Measurements from ENCODE around the gene CALY. TPM values are rescaled to one million over a fixed set of nuclear protein-coding genes. Genes with fewer than 3 reads are reported as not detected.
A peak's percentile ranks its signal among the peaks of the same experiment; 100 is the strongest.

Gene CALY
- total and polyA plus RNA-seq, 11 donors: 1.7 TPM; not detected in 10

DNA sequence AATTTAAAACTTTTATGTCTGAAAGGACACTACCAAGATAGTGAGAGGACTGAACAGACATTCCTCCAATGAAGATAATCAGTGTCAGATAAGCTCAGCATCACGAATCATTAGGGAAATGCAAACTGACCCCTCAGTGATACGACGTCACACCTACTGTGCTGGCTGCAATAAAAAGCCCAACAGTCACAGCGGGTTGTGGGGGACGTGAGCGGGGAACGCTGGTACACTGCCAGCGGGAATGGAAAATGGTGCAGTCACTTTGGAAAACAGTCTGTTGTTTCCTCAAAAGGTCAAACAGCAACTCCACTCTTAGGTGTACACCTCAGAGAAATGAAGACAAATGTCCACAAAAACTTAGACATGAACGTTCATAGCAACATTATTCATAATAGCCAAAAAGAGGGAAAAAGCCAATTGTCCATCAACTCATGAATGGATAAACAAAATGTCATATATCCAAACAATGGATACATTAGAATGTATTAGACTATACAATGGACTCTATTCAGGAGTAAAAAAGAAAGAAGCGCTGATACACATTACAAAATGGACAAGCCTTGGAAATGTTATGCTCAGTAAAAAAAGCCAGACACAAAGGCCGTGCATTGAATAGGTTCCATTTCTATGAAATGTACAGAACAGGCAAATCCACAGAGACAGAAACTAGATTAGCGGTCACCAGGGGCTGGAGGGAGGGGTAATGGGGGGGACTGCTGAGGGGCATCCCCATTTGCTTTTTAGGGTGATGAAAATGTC lies 38.8 kb upstream of the CALY start:
- Histone ChIP-seq H3K4me1 (peaks cover 0 to 35% (median 24%) of the 10 kb centered on the region in 12 donors), H3K27ac (no peak overlapping the region), H3K4me3 (no peak overlapping the region), H3K27me3 (no peaks in the 10 kb centered on the region), H3K36me3 (peaks cover 0 to 13% (median 3%) of the 10 kb centered on the region in 9 donors), H3K9me3 (no peaks in the 10 kb centered on the region)
- intact Hi-C loops (cut with DNase I): loop anchor here in 1 of 10 donors (5.0 kb wide), 1 partner anchor 68 kb away; the partner anchor contains the start of genes TUBGCP2 and ZNF511
- DNase-seq: no peak
- ATAC-seq: no peak
- WGBS, 4 donors: 76 to 83% (median 81%) methylated on average over 12 of the region's 12 CpGs
- no peak for TF ChIP-seq POLR2A (IDR thresholded peaks at IDR 0.05)
- TF ChIP-seq, protein P1, sequence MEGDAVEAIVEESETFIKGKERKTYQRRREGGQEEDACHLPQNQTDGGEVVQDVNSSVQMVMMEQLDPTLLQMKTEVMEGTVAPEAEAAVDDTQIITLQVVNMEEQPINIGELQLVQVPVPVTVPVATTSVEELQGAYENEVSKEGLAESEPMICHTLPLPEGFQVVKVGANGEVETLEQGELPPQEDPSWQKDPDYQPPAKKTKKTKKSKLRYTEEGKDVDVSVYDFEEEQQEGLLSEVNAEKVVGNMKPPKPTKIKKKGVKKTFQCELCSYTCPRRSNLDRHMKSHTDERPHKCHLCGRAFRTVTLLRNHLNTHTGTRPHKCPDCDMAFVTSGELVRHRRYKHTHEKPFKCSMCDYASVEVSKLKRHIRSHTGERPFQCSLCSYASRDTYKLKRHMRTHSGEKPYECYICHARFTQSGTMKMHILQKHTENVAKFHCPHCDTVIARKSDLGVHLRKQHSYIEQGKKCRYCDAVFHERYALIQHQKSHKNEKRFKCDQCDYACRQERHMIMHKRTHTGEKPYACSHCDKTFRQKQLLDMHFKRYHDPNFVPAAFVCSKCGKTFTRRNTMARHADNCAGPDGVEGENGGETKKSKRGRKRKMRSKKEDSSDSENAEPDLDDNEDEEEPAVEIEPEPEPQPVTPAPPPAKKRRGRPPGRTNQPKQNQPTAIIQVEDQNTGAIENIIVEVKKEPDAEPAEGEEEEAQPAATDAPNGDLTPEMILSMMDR (IDR thresholded peaks at IDR 0.05): no peak

DNA sequence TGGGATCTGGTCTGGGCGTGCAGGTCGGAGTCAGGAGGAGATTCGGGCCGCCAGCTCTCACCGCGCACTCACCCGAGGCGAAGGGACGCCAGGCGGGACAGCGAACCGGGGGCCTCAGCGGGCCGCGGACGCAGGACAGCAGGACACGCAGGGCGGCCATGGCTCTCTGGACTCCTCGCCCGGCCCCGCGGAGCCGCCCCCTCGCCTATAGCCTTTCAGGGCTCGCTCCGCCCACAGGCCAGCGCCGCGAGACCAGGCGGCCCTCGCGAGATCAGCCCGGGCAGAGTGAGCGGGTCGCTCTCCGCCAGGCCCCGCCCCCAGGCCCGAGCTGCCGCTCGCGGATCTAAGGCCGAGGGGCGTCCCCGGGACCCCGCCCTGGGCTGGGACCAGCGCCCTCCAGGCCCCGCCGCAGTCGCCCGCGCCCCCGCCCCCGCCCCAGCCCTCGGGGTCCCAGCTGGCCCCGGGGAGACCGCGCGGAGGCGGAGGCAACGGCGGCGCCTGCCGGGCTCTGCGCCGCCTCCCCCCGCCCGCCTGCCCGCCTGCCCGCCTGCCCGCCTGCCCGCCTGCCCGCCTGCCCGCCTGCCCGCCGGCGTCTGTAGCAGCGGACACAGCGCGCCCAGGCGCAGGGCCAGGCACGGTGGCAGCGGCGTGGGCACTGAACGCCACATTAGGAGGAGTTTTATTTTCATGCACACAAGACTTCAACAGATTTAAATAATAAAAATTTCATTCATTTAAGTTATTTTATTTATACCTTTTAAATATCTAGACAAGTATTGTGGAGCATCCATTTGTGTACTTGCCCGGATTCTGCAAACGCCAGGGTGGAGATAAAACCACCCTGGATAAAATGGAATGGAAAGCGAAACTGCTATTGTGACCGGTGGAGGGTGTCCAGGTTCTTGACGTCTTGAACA lies 36.7 kb upstream of the CALY start, which contains the start of gene ECHS1:
Gene ECHS1, minus strand, starts transcription at position 181 of the 917 bp plus-strand sequence. Its CDS starts 21 bp downstream, at position 160.
- peak; percentile 96 to 99 (median 98) for ATAC-seq
- 1 to 2% (median 1%) methylated on average over 29 to 89 of the region's 89 CpGs for WGBS, 4 donors
- Histone ChIP-seq H3K36me3 (peaks cover 0 to 34% (median 24%) of the 10 kb centered on the region in 9 donors), H3K27me3 (no peaks in the 10 kb centered on the region), H3K27ac (peak within 1 kb of the TSS; percentile 81 to 96 (median 88)), H3K9me3 (no peaks in the 10 kb centered on the region), H3K4me3 (peak within 1 kb of the TSS; percentile 35 to 93 (median 80)), H3K4me1 (peaks cover 0 to 25% (median 17%) of the 10 kb centered on the region in 12 donors)
- intact Hi-C loops (cut with DNase I): no loop called here
- peak in 1 of 2 donors; percentile 85 for TF ChIP-seq POLR2A (IDR thresholded peaks at IDR 0.05)
- TF ChIP-seq, protein P1 (IDR thresholded peaks at IDR 0.05): no peak
- DNase-seq: peak; percentile 97 to 99 (median 98)

DNA sequence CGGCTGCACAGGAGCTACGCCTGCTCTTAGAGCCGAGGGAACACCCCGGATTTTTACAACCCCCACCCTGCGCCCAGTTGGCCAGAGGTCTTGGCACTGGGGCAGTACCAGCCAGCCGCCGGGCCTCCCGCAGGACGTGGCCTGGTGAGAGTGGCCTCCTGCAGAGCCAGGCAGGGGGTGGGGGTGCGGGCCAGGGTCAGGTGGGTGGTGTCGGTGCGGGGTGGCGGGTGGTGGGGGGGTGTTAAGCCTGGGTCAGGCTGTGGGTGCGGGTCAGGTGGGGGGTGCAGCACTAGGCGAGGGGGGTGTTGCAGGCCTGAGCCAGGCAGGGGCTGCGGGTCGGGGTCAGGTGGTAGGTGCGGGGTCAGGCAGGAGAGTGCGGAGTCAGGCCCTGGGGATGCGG lies 35.8 kb upstream of the CALY start:
- WGBS, 4 donors: 22 to 42% (median 39%) methylated on average over 7 to 20 of the region's 20 CpGs
- DNase-seq (peak in 2 of 5 donors; percentile 43 to 69), ATAC-seq (peak in 1 of 4 donors; percentile 2)
- Histone ChIP-seq H3K27me3 (no peaks in the 10 kb centered on the region), H3K4me3 (peak overlapping the region in 11 of 12 donors; percentile 10 to 93 (median 79)), H3K27ac (peak overlapping the region in 1 of 12 donors; percentile 87), H3K36me3 (peaks cover 0 to 43% (median 31%) of the 10 kb centered on the region in 9 donors), H3K9me3 (no peaks in the 10 kb centered on the region), H3K4me1 (peaks cover 0 to 19% (median 12%) of the 10 kb centered on the region in 12 donors)
- intact Hi-C loops (cut with DNase I): no loop called here
- no peak for TF ChIP-seq POLR2A (IDR thresholded peaks at IDR 0.05)

DNA sequence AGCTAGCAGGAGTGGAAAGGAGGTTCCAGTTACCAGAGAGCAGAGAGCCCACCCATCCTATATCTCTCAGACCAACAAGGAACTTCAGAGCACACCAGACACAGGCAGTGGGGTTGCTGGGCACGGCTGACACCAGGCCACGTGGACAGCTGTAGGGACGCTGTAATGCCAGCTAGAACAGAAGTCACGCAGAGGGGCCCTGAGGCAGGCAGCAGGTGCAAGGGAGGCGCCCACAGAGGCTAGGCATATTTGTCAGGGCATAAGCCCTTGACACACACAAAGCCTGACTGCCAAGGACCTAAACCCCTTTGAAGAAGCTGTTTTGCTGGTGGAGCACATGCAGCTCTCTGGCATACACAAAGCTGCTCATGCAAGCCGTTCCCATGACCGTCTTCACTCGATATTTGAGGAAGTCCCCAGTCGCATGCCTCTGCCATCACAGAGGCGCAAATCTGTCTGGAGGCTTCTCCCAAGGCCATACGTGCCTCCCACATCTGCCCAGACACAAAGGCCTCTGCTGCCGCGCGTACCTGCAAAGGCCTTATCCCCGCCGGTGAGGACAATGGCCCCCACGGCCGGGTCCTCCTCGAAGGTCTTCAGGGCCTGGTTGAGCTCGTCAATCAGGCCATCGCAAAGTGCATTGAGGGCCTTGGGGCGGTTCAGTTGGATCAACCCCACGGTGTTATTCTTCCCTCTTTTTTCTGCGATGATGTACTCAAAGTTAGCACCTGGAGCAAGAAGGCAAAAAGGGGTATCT lies 33.5 kb upstream of the CALY start:
- H3K4me1 ChIP-seq: peaks cover 0 to 18% (median 12%) of the 10 kb centered on the region in 12 donors
- WGBS, 4 donors: 90 to 94% (median 93%) methylated on average over 18 to 24 of the region's 24 CpGs
- DNase-seq (no peak), ATAC-seq (no peak)
- H3K4me3 ChIP-seq: no peak overlapping the region
- intact Hi-C loops (cut with DNase I): no loop called here
- H3K27ac ChIP-seq: no peak overlapping the region
- no peaks in the 10 kb centered on the region for H3K27me3 ChIP-seq
- no peak for TF ChIP-seq POLR2A (IDR thresholded peaks at IDR 0.05)
- TF ChIP-seq, protein P1 (IDR thresholded peaks at IDR 0.05): no peak
- H3K36me3 ChIP-seq: peaks cover 2 to 64% (median 53%) of the 10 kb centered on the region in 9 donors
- no peaks in the 10 kb centered on the region for H3K9me3 ChIP-seq

Data from heart left ventricle (tissue), 16 donors.